Spinal cord (tissue), 10 donors: ENCODE data around the gene RAB31. TPM values are rescaled to one million over a fixed set of nuclear protein-coding genes. Genes with fewer than 3 reads are reported as not detected.

Experiments
- DNase-seq, 6 donors: peaks; one replicate each; pipeline versions ENCODE4 v3.0.0 to v3.0.0-alpha.2; 2013 to 2015; ENCODE audit warnings: low spot score in 6 of 6, low read depth in 4 of 6
- H3K27ac ChIP-seq: one replicate; pipeline ENCODE4 v1.5.1; 2013; ENCODE audit warnings: low read depth, low read length, control low read depth
- H3K27me3 ChIP-seq: one replicate; pipeline ENCODE4 v1.6.1; 2013; ENCODE audit warnings: low read length; ENCODE audit not compliant: control insufficient read depth, insufficient read depth
- H3K36me3 ChIP-seq: one replicate; pipeline ENCODE4 v1.6.1; 2013; ENCODE audit warnings: low read length; ENCODE audit not compliant: control insufficient read depth, insufficient read depth
- H3K4me1 ChIP-seq: one replicate; pipeline ENCODE4 v1.6.1; 2013; ENCODE audit warnings: low read length; ENCODE audit not compliant: control insufficient read depth, insufficient read depth
- H3K4me3 ChIP-seq: one replicate; pipeline ENCODE4 v1.5.1; 2013; ENCODE audit warnings: low read depth, low read length, control low read depth
- H3K9me3 ChIP-seq: one replicate; pipeline ENCODE4 v1.6.1; 2013; ENCODE audit warnings: low read length; ENCODE audit not compliant: control insufficient read depth, insufficient read depth
- WGBS: methylation state at CpG from one replicate; pipeline ENCODE4 v1.1.5; 2013; ENCODE audit warnings: missing lambda C conversion rate; ENCODE audit not compliant: insufficient coverage; 5-methylcytosine and 5-hydroxymethylcytosine counted together
- polyA plus RNA-seq, 2 donors: library from polyadenylated mRNA; unstranded; fragments of 120-200 nt; gene quantifications; one replicate each; pipeline ENCODE4 v1.2.1, GENCODE V29; 2013; ENCODE audit not compliant: insufficient read length in 2 of 2
- total RNA-seq, 2 donors: library from RNA; depleted of rRNA in 1 of 2; stranded (reverse); fragments of 120-200 nt in 1 of 2; fragments of >200 nt in 1 of 2; gene quantifications; one replicate each; pipeline versions ENCODE4 v1.2.3 to v1.2.4, GENCODE V29; 2013 to 2014
- donor health status: healthy.

The RAB31 gene
- total and polyA plus RNA-seq, 4 donors: 59.0 to 172 (median 95.9) TPM

DNA sequence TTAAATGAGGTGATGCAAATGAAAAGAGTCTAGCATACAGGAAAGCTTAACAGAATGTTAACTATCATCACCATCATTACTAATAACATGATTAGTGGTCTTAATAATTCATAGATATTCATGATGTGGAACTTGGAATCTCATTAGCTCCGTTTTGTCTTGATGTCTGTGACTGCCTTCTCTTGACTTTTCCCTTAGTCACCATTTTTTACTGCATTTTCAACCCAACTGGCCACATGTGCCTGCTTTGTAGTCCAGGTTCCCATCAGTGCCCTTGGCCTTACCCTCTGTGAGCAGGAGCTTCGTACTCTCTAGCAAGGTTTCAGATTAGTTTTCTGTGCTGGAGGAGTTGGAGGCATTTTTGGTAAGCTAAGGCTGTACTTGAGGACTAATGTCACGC lies 47.0 kb downstream of the RAB31 start:
- Histone ChIP-seq H3K4me3 (no peak overlapping the region), H3K4me1 (peaks cover 18% of the 10 kb centered on the region), H3K36me3 (no peaks in the 10 kb centered on the region), H3K27ac (no peak overlapping the region), H3K27me3 (no peaks in the 10 kb centered on the region), H3K9me3 (no peaks in the 10 kb centered on the region)
- 100% methylated on average over 2 of the region's 3 CpGs for WGBS
- DNase-seq: no peak

DNA sequence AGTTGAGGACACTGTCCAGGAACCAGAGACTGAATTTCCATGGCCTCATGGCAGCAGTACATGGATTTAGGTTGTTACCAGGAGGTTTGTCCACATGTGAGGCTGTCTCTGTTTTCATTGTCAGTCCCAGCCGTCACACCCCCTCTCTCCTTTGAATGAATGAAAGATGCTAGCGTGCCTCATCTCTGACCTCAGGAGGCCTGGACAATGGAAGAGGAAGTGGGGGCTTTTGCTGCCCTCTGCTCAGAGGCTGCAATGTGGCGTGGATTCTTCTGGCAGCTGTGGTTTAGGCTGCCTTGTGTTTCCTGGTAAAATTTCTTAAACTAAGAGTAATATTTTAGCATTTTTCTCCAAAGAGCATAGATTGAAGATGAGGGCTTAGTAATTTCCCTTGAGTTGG lies 47.5 kb downstream of the RAB31 start:
- Histone ChIP-seq H3K4me3 (no peak overlapping the region), H3K27me3 (no peaks in the 10 kb centered on the region), H3K4me1 (peaks cover 13% of the 10 kb centered on the region), H3K9me3 (no peaks in the 10 kb centered on the region), H3K36me3 (no peaks in the 10 kb centered on the region), H3K27ac (no peak overlapping the region)
- DNase-seq: no peak
- no CpG with 5 or more reads among the region's 3 CpGs for WGBS

DNA sequence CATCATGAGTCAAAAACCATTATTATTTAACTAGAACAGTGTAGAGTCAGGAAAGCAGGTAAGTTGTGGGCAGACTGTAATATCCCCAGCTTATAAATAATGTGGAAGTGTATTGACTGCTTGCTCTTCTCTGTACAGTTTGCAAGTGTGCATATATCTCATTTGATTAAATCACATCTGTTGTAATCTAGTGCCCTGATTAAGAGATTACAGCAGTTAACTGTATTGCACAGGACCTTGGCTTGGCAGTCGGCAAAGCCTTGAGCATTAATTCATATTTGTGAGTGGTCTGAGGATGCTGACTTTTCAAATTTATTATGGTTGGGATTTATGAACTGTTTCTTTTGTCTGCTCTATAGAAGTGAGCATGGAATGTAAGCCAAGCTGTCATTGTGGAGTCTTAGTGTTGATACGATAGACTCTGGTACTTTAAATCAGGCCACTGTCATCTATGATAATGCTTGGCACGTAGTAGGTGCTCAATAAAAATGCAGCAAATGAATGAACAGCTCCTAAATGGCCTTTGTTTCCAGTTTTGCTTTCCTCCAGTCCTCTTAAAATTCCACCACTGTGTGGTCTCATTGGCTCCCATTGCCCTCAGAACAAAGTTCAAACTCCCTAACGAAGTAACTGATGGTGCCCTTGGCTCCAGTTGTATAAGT lies 48.3 kb downstream of the RAB31 start:
- Histone ChIP-seq H3K4me1 (peaks cover 10% of the 10 kb centered on the region), H3K4me3 (no peak overlapping the region)
- no peak for DNase-seq

DNA sequence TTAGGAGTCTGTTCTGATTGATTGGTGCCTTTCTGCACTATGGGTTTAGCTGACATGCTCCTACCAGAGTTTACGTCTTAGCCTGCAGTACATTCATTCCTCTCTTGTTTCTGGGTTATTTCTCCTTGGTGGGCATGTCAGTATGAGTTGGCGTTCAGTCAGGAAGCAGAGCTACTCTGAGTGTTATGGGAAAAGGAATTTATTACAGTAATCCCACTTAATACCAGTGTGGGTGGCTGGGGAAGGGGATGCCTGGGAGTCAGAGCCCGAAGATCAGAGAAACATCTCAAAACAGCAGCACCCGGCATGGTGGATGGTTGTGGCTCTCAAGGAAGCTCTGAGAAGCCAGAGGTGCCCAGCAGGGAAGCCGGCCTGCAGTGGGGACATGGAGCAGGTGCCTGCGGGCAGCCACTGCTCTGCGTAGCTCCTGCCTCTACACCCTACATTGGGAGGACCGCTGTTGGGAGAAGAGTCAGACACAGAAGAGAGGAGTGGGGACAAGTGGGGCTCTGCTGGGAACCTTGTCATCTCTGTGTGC lies 48.9 kb downstream of the RAB31 start:
- no peaks in the 10 kb centered on the region for H3K27me3 ChIP-seq
- 82% methylated on average over 5 of the region's 8 CpGs for WGBS
- DNase-seq: no peak
- H3K36me3 ChIP-seq: no peaks in the 10 kb centered on the region
- no peak overlapping the region for H3K4me3 ChIP-seq
- no peak overlapping the region for H3K27ac ChIP-seq
- no peaks in the 10 kb centered on the region for H3K9me3 ChIP-seq
- H3K4me1 ChIP-seq: peaks cover 10% of the 10 kb centered on the region

More for the DNA sequence above, 48.3 kb downstream of the RAB31 start:
- no peaks in the 10 kb centered on the region for H3K36me3 ChIP-seq
- H3K27me3 ChIP-seq: no peaks in the 10 kb centered on the region
- H3K9me3 ChIP-seq: no peaks in the 10 kb centered on the region
- 87% methylated on average over 3 of the region's 4 CpGs for WGBS
- H3K27ac ChIP-seq: no peak overlapping the region

DNA sequence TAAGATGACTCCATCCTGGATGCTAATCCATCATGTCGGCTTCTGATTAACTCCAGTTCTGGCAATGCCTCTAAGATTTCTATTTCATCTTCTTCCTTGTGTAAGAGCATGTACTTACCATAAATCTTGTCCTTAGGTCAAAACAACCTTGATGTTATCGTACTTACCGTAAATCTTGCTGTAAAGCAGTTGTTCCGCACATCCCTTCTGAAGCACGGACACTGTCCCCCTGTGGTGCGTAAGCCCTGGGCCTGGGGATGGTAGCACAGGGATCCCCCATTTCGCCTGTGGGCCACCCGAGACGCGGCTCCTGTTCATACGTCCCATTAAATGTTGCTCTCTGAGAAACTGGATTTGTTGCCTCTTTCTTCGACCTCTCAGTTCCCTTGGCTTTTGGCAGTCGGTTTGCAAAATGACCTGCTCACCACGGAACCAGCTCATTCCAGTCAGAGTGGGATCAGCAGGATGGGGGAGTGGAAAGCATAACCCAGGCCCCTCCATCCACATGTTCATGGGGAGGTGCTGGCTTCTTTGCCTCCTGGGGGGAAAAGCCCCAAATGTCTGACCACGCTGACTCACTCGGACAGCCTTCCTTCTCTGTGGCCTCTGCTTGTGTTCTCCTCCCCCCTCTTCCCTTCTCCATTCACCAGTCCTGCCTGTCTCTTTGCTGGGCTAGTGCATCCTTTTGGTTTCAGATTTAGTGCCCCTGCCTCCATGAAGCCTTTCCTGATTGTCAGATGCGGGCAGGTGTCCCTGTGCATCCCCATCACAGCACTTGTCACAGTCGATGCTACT lies 49.9 kb downstream of the RAB31 start:
- Histone ChIP-seq H3K27me3 (no peaks in the 10 kb centered on the region), H3K36me3 (no peaks in the 10 kb centered on the region), H3K27ac (no peak overlapping the region), H3K9me3 (no peaks in the 10 kb centered on the region), H3K4me3 (no peak overlapping the region), H3K4me1 (peaks cover 10% of the 10 kb centered on the region)
- peak in 1 of 6 donors; percentile 33 for DNase-seq
- WGBS: 90% methylated on average over 14 of the region's 18 CpGs

DNA sequence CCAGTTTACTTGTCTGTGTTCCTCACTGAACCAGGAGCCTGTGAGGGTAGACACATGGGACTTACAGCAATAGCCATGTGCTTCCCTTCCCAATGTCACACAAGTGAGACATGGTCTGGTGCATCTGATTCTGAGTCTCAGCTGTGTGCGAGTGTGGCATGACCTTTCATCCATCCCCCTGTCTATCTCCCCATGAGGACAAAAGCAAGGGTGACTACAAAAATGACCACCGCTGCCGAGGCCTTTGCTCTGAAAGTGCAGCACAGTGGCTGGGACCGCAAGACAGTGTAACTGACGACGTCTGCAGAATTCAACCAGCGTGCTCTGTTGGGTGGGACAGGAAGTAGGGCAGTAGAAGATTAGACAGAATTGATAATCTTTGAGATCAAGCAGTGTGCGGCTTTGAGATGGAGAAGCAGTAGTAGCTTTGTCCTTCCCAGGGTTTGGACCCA lies 50.5 kb downstream of the RAB31 start:
- Histone ChIP-seq H3K36me3 (no peaks in the 10 kb centered on the region), H3K4me1 (peaks cover 10% of the 10 kb centered on the region), H3K27ac (no peak overlapping the region), H3K4me3 (no peak overlapping the region), H3K27me3 (no peaks in the 10 kb centered on the region), H3K9me3 (no peaks in the 10 kb centered on the region)
- no peak for DNase-seq
- WGBS: 84% methylated on average over 8 of the region's 8 CpGs

DNA sequence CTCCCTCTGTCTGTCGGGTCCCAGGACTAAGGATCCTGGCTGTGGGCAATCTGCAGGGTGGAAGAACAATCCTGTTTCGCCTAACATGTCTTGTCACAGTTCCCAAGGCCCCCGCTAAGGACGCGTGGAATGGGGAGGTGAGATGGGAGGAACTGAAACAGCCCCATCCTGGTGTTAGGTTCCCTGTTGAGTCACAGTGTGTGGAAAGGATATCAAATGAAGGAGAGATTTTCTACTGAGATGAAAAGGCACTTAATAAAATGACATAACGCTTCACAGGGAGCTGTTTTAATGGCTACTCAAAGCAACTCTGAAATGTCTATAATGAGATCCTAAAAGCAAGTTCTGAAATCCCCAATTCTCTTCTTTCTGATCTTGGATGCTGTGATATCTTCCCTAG lies 52.5 kb downstream of the RAB31 start:
- no CpG with 5 or more reads among the region's 6 CpGs for WGBS
- H3K36me3 ChIP-seq: no peaks in the 10 kb centered on the region
- no peaks in the 10 kb centered on the region for H3K9me3 ChIP-seq
- no peak overlapping the region for H3K27ac ChIP-seq
- no peaks in the 10 kb centered on the region for H3K27me3 ChIP-seq
- H3K4me1 ChIP-seq: peaks cover 7% of the 10 kb centered on the region
- peak in 1 of 6 donors; percentile 53 for DNase-seq
- no peak overlapping the region for H3K4me3 ChIP-seq

DNA sequence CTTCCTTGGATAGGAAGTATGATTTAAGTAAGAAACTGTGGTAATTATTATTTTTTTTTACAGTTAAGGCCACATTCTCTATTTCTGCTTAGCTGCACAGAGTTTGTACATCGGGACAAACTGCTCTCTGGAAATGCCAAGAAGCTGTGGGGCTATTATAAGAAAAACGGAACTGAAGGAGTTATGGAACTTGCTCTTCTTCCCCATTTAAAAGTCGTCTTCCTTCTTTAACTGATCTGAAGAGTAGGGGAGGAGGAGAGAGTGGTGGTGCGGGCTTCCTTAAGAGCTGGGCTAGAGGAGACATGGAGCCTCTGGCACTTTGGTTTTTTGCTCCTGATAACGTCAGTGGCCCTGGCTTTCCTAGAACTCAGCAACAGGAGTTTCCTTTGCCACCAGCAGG lies 54.4 kb downstream of the RAB31 start:
- DNase-seq: no peak
- H3K27me3 ChIP-seq: no peaks in the 10 kb centered on the region
- peaks cover 10% of the 10 kb centered on the region for H3K4me1 ChIP-seq
- no peaks in the 10 kb centered on the region for H3K9me3 ChIP-seq
- H3K4me3 ChIP-seq: no peak overlapping the region
- WGBS: 92% methylated on average over 2 of the region's 5 CpGs
- no peak overlapping the region for H3K27ac ChIP-seq
- no peaks in the 10 kb centered on the region for H3K36me3 ChIP-seq

DNA sequence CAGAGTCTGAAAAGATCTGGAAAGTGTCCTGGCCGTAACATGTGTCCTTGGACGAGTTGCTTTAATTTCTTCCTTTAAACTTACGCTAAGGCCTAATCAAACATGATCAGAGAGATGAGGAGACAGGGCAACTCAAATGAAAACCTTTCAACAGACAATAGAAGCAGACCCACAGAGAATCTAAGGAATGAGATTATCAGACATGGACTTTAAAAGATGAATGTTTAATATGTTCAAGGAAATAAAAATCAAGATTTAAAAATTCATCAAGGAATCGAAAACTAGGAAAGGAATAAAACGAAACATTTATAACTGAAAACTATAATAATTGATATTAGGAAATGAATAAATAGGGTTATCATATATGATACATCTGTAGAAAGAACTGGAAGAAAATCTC lies 55.1 kb downstream of the RAB31 start:
- peaks cover 7% of the 10 kb centered on the region for H3K4me1 ChIP-seq
- DNase-seq: no peak
- H3K9me3 ChIP-seq: no peaks in the 10 kb centered on the region
- WGBS: no CpG with 5 or more reads among the region's 5 CpGs
- no peak overlapping the region for H3K4me3 ChIP-seq
- no peaks in the 10 kb centered on the region for H3K27me3 ChIP-seq
- H3K36me3 ChIP-seq: no peaks in the 10 kb centered on the region
- H3K27ac ChIP-seq: no peak overlapping the region
